A549 (cell line): Measurements from ENCODE around the gene RHEBL1. TPM values are rescaled to one million over a fixed set of nuclear protein-coding genes. Genes with fewer than 3 reads are reported as not detected.

Source experiments
- ATAC-seq, 2 experiments: fragments of 200-7000 bp in 1 of 2; fragments of >200 bp in 1 of 2; cut with Nextera tagmentation in 1 of 2; cut with Tn5 transposase in 1 of 2; 3 replicates each; pipeline versions ENCODE4 v1.8.0 to v1.9.1; 2018 to 2020; ENCODE audit warnings: mild to moderate bottlenecking in 1 of 2, moderate library complexity in 1 of 2
- CTCF ChIA-PET: fragments of 300-600 bp; sonication (Branson Sonifier 250); formaldehyde crosslinking; extraction: SDS; loops from one replicate; lab custom pipeline; 2021; ENCODE audit warnings: antibody characterized with exemption, inconsistent platforms; lab: Yijun Ruan, JAX
- POLR2A ChIA-PET: fragments of 350-600 bp; formaldehyde crosslinking; extraction: SDS; loops from one replicate; lab custom pipeline; 2021; ENCODE audit warnings: antibody characterized with exemption, inconsistent platforms; lab: Yijun Ruan, JAX
- DNase-seq, 2 experiments: peaks; one replicate each; pipeline versions ENCODE4 v3.0.0 to v3.0.0-alpha.2; 2011 to 2016; ENCODE audit warnings: low read depth in 1 of 2, low spot score in 1 of 2
- FAIRE-seq: peaks from 2 replicates; lab custom pipeline; 2011; peaks lifted over from hg19 to GRCh38; lab: Jason Lieb, UNC
- H3K27ac ChIP-seq, 2 experiments: fragments of >200 bp; sonication (Bioruptor Twin); formaldehyde crosslinking; 3 replicates each; pipeline ENCODE4 v1.5.1; 2016 to 2017
- H3K4me1 ChIP-seq: fragments of >200 bp; sonication (Bioruptor Twin); formaldehyde crosslinking; 3 replicates; pipeline ENCODE4 v1.6.1; 2016
- H3K4me2 ChIP-seq: fragments of >200 bp; sonication (Bioruptor Twin); formaldehyde crosslinking; 3 replicates; pipeline ENCODE4 v1.6.1; 2016
- H3K4me3 ChIP-seq: fragments of >200 bp; sonication (Bioruptor Twin); formaldehyde crosslinking; 3 replicates; pipeline ENCODE4 v1.5.1; 2016
- H3K9me3 ChIP-seq: fragments of >200 bp; sonication (Bioruptor Twin); formaldehyde crosslinking; 3 replicates; pipeline ENCODE4 v1.6.1; 2016
- POLR2A ChIP-seq: IDR thresholded peaks from 2 replicates; pipeline ENCODE4 v1.6.1; 2012; ENCODE audit warnings: mild to moderate bottlenecking, low read length
- RARB ChIP-seq: fragments of 250-450 bp; sonication (Bioruptor Pico); IDR thresholded peaks from 2 replicates; pipeline ENCODE4 v1.8.0; 2021; ENCODE audit warnings: mild to moderate bottlenecking, moderate library complexity
- RFX5 ChIP-seq: fragments of 450-650 bp; IDR thresholded peaks from 2 replicates; pipeline ENCODE4 v1.7.1; 2014; ENCODE audit warnings: antibody characterized with exemption, mild to moderate bottlenecking, moderate library complexity
- ZFP36 ChIP-seq: fragments of 450-650 bp; IDR thresholded peaks from 2 replicates; pipeline ENCODE4 v1.6.1; 2014; ENCODE audit warnings: borderline replicate concordance; ENCODE audit not compliant: partially characterized antibody
- WGBS: methylation state at CpG from one replicate; pipeline ENCODE4 v1.1.6; 2017; ENCODE audit errors: missing lambda C conversion rate; 5-methylcytosine and 5-hydroxymethylcytosine counted together
- polyA plus RNA-seq, 4 experiments: library from polyadenylated mRNA; depleted of rRNA in 3 of 4; stranded (reverse); fragments of >200 nt; fragmentation: RNase III in 1 of 4; extraction: RNeasy Plus Mini Kit Qiagen cat#74134 plus additional on column Dnase treatment in 1 of 4; gene quantifications; 2 replicates in 3 of 4; 3 replicates in 1 of 4; pipeline ENCODE4 v1.2.3, GENCODE V29; 2011 to 2017
- TF ChIP-seq, protein P1 (sequence below): fragments of >200 bp; sonication (Bioruptor Twin); formaldehyde crosslinking; IDR thresholded peaks from 3 replicates; pipeline ENCODE4 v1.5.1; 2016
- TF ChIP-seq, protein P2 (sequence below): fragments of >200 bp; sonication (Bioruptor Twin); formaldehyde crosslinking; IDR thresholded peaks from 2 replicates; pipeline ENCODE4 v1.6.1; 2016

RHEBL1 gene
- polyA plus RNA-seq, 2 of the 4 experiments (the other 2 are of a cell fraction), result 2.1 to 4.0 TPM

DNA sequence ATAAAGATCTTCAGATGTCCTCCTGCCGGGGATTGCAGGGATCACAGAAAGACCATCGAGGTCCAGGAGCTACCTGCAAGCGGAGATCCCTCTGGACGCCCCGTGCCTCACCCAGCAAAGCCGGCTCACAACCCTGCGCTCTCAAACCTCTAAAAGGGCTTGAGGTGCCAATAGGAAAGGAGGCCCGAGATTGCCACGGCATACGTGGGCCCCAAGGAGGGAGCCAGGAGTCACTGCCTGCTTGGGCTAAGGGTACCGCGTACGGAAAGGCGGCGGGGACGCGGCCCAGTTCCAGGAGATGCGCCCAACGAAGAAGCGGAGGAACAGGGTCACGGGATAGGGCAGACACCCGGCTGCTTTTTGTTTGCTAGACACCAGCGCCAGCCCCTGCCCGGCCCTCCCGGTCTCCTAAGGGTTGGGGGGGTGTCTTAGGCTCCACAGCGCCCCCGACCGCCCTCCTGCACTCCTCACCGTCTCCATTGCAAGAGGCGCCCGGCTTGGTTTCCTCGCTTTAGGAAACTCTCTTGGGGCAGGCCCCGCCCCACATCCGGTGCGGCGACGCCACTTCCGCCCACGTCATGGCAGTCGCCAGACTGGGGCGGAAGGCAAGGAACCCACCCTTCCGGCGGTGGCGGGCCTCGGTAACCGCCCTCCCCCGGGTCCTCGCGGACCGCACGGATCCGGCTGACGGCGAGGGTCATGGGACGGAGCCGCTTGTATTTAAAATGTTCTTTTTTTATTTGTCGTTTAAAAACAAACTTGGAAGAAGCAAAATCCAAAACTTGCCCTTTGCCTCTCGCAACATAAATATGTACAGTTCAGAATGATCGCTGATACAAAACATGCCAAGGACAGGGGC is 51.3 kb downstream of the RHEBL1 start, which contains the start of gene PRKAG1 (continued):
- TF ChIP-seq, protein P1, sequence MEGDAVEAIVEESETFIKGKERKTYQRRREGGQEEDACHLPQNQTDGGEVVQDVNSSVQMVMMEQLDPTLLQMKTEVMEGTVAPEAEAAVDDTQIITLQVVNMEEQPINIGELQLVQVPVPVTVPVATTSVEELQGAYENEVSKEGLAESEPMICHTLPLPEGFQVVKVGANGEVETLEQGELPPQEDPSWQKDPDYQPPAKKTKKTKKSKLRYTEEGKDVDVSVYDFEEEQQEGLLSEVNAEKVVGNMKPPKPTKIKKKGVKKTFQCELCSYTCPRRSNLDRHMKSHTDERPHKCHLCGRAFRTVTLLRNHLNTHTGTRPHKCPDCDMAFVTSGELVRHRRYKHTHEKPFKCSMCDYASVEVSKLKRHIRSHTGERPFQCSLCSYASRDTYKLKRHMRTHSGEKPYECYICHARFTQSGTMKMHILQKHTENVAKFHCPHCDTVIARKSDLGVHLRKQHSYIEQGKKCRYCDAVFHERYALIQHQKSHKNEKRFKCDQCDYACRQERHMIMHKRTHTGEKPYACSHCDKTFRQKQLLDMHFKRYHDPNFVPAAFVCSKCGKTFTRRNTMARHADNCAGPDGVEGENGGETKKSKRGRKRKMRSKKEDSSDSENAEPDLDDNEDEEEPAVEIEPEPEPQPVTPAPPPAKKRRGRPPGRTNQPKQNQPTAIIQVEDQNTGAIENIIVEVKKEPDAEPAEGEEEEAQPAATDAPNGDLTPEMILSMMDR, result peak; percentile 59
- TF ChIP-seq RFX5, result peak; percentile 61; the same call in 1 of the 2 replicates

DNA sequence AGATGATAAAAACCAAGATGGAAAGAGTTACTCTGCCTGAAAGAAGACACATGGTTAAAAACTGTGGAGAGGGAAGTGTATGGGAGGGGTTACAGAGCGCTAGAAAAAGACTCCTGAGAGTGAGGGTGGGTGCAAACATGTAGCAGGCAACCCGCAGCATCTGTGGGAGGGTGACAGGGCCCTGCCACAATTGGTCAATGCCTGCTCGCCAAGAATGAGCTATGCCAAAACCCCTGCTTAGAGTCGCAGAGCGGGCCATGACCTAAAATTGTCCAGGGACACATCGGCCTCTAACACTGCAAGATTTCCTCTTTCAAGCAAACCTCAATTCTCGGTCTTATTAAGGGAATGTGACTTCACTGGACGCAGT is 51.9 kb downstream of the RHEBL1 start:
- TF ChIP-seq ZFP36 (no peak), POLR2A (peak; percentile 9; the same call in 1 of the 2 replicates)
- FAIRE-seq (no peak), ATAC-seq (peak; percentile 14 to 21; a peak in 3 of 6 replicates), DNase-seq (no peak)
- WGBS, result 5% methylated on average over 8 of the region's 8 CpGs
- Histone ChIP-seq H3K4me3 (peak overlapping the region; percentile 83), H3K4me1 (peaks cover 22% of the 10 kb centered on the region), H3K9me3 (no peaks in the 10 kb centered on the region), H3K27ac (peak overlapping the region; percentile 92 to 93), H3K4me2 (peak overlapping the region; percentile 90)
- ChIA-PET CTCF (interaction anchor here (0.8 to 77.5 kb wide), 13 partner anchors 9 to 191 kb away, joined by 3 to 2584 read pairs (median 4); partner anchors contain the start of genes ARF3, DDN, FKBP11 and WNT1), POLR2A (interaction anchor here (0.6 to 1.0 kb wide), 3 partner anchors 18 to 113 kb away, joined by 3 to 9 read pairs (median 5); partner anchors contain the start of gene TUBA1B)

DNA sequence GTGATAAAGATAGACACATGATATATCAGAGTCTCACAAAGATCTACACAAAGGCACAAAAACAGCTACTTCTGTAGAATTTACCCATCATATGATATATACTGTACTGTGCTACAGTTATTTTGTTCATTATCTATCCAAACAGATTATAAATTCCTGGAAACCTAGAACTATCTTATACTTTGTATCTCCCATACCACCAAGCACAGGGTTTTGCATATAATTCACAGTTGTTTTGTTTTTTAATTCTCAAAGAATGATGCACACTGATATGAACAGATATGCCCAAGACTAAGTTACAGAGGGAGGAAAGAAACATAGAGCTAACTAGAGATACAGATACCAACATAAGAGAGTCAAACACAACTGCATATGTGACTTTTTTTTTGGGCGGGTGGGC is 54.6 kb downstream of the RHEBL1 start:
- Histone ChIP-seq H3K9me3 (no peaks in the 10 kb centered on the region), H3K4me1 (peaks cover 20% of the 10 kb centered on the region)
- WGBS, result 100% methylated on average over 1 of the region's 1 CpG
- POLR2A ChIA-PET, result no interaction called here
- FAIRE-seq, result no peak
- no peak for DNase-seq
- TF ChIP-seq, protein P2, sequence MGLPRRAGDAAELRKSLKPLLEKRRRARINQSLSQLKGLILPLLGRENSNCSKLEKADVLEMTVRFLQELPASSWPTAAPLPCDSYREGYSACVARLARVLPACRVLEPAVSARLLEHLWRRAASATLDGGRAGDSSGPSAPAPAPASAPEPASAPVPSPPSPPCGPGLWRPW, result no peak
- no peak for TF ChIP-seq RARB (CRISPR knock-in tag)
- TF ChIP-seq, all 56 proteins: peak for 0
- H3K4me3 ChIP-seq, result no peak overlapping the region
- H3K27ac ChIP-seq, result no peak overlapping the region
- ATAC-seq, result no peak
- H3K4me2 ChIP-seq, result no peak overlapping the region
- CTCF ChIA-PET, result interaction anchor here (0.6 to 77.5 kb wide), 6 partner anchors 12 to 69 kb away, joined by 3 to 2584 read pairs (median 45); partner anchors contain the start of genes ARF3, DDN, FKBP11 and WNT1

Other genes with a start within 250 kb of the RHEBL1 start
- gene DDX23, start 217.8 kb downstream of the RHEBL1 start, polyA plus RNA-seq (2011; rRNA removed), result 132 TPM in 2 replicates
- 112 to 119 TPM (median 116 TPM) in 3 replicates for gene DDX23, start 217.8 kb downstream of the RHEBL1 start, polyA plus RNA-seq (2017; fragmentation: RNase III; extraction: RNeasy Plus Mini Kit Qiagen cat#74134 plus additional on column Dnase treatment)
- 37.8 and 54.5 TPM in 2 replicates for gene RND1, start 204.1 kb downstream of the RHEBL1 start, polyA plus RNA-seq (2011; rRNA removed)
- 16.8 to 28.7 TPM (median 26.5 TPM) in 3 replicates for gene RND1, start 204.1 kb downstream of the RHEBL1 start, polyA plus RNA-seq (2017; fragmentation: RNase III; extraction: RNeasy Plus Mini Kit Qiagen cat#74134 plus additional on column Dnase treatment)
- 50.9 and 61.9 TPM in 2 replicates for gene FKBP11, start 144.5 kb downstream of the RHEBL1 start, polyA plus RNA-seq (2011; rRNA removed)
- 41.2 to 45.5 TPM (median 42.2 TPM) in 3 replicates for gene FKBP11, start 144.5 kb downstream of the RHEBL1 start, polyA plus RNA-seq (2017; fragmentation: RNase III; extraction: RNeasy Plus Mini Kit Qiagen cat#74134 plus additional on column Dnase treatment)
- gene ARF3, start 112.5 kb downstream of the RHEBL1 start, polyA plus RNA-seq (2011; rRNA removed), result 281 and 287 TPM in 2 replicates
- gene ARF3, start 112.5 kb downstream of the RHEBL1 start, polyA plus RNA-seq (2017; fragmentation: RNase III; extraction: RNeasy Plus Mini Kit Qiagen cat#74134 plus additional on column Dnase treatment), result 133 to 138 TPM (median 138 TPM) in 3 replicates
- gene WNT10B, start 98.2 kb downstream of the RHEBL1 start, polyA plus RNA-seq (2011; rRNA removed), result 1.8 and 2.0 TPM in 2 replicates
- 1.5 to 1.9 TPM (median 1.7 TPM) in 3 replicates for gene WNT10B, start 98.2 kb downstream of the RHEBL1 start, polyA plus RNA-seq (2017; fragmentation: RNase III; extraction: RNeasy Plus Mini Kit Qiagen cat#74134 plus additional on column Dnase treatment)
- not detected in 2 replicates for gene WNT1, start 91.7 kb downstream of the RHEBL1 start, polyA plus RNA-seq (2011; rRNA removed)
- gene WNT1, start 91.7 kb downstream of the RHEBL1 start, polyA plus RNA-seq (2017; fragmentation: RNase III; extraction: RNeasy Plus Mini Kit Qiagen cat#74134 plus additional on column Dnase treatment), result not detected in 3 replicates
- 0.12 TPM in 2 replicates for gene DDN, start 70.6 kb downstream of the RHEBL1 start, polyA plus RNA-seq (2011; rRNA removed)
- 0.34 to 0.50 TPM (median 0.38 TPM) in 3 replicates for gene DDN, start 70.6 kb downstream of the RHEBL1 start, polyA plus RNA-seq (2017; fragmentation: RNase III; extraction: RNeasy Plus Mini Kit Qiagen cat#74134 plus additional on column Dnase treatment)
- 100 and 117 TPM in 2 replicates for gene PRKAG1, start 51.2 kb downstream of the RHEBL1 start, polyA plus RNA-seq (2011; rRNA removed)
- gene PRKAG1, start 51.2 kb downstream of the RHEBL1 start, polyA plus RNA-seq (2017; fragmentation: RNase III; extraction: RNeasy Plus Mini Kit Qiagen cat#74134 plus additional on column Dnase treatment), result 40.0 to 42.8 TPM (median 41.9 TPM) in 3 replicates
- 17.6 and 21.4 TPM in 2 replicates for gene KMT2D, start 9.2 kb downstream of the RHEBL1 start, polyA plus RNA-seq (2011; rRNA removed)
- 20.0 to 24.8 TPM (median 20.8 TPM) in 3 replicates for gene KMT2D, start 9.2 kb downstream of the RHEBL1 start, polyA plus RNA-seq (2017; fragmentation: RNase III; extraction: RNeasy Plus Mini Kit Qiagen cat#74134 plus additional on column Dnase treatment)
- not detected in 2 replicates for gene DHH, start 24.8 kb upstream of the RHEBL1 start, polyA plus RNA-seq (2011; rRNA removed)
- gene DHH, start 24.8 kb upstream of the RHEBL1 start, polyA plus RNA-seq (2017; fragmentation: RNase III; extraction: RNeasy Plus Mini Kit Qiagen cat#74134 plus additional on column Dnase treatment), result not detected in 3 replicates
- 25.1 and 35.7 TPM in 2 replicates for gene LMBR1L, start 40.9 kb upstream of the RHEBL1 start, polyA plus RNA-seq (2011; rRNA removed)
- gene LMBR1L, start 40.9 kb upstream of the RHEBL1 start, polyA plus RNA-seq (2017; fragmentation: RNase III; extraction: RNeasy Plus Mini Kit Qiagen cat#74134 plus additional on column Dnase treatment), result 12.9 to 20.0 TPM (median 16.7 TPM) in 3 replicates
- 2,708 and 2,745 TPM in 2 replicates for gene TUBA1B, start 61.4 kb upstream of the RHEBL1 start, polyA plus RNA-seq (2011; rRNA removed)
- 2,367 to 2,820 TPM (median 2,590 TPM) in 3 replicates for gene TUBA1B, start 61.4 kb upstream of the RHEBL1 start, polyA plus RNA-seq (2017; fragmentation: RNase III; extraction: RNeasy Plus Mini Kit Qiagen cat#74134 plus additional on column Dnase treatment)
- gene TUBA1A, start 119.1 kb upstream of the RHEBL1 start, polyA plus RNA-seq (2011; rRNA removed), result 163 and 231 TPM in 2 replicates
- gene TUBA1A, start 119.1 kb upstream of the RHEBL1 start, polyA plus RNA-seq (2017; fragmentation: RNase III; extraction: RNeasy Plus Mini Kit Qiagen cat#74134 plus additional on column Dnase treatment), result 218 to 241 TPM (median 222 TPM) in 3 replicates
- 1,183 and 1,488 TPM in 2 replicates for gene TUBA1C, start 195.1 kb upstream of the RHEBL1 start, polyA plus RNA-seq (2011; rRNA removed)
- 1,577 to 1,940 TPM (median 1,656 TPM) in 3 replicates for gene TUBA1C, start 195.1 kb upstream of the RHEBL1 start, polyA plus RNA-seq (2017; fragmentation: RNase III; extraction: RNeasy Plus Mini Kit Qiagen cat#74134 plus additional on column Dnase treatment)
- gene PRPH, start 225.2 kb upstream of the RHEBL1 start, polyA plus RNA-seq (2011; rRNA removed), result 1.7 and 2.0 TPM in 2 replicates
- gene PRPH, start 225.2 kb upstream of the RHEBL1 start, polyA plus RNA-seq (2017; fragmentation: RNase III; extraction: RNeasy Plus Mini Kit Qiagen cat#74134 plus additional on column Dnase treatment), result 0.42 to 0.67 TPM (median 0.50 TPM) in 3 replicates